PFSK-1 (cell line): Measurements from ENCODE around the gene FADS3.

Experiments used
- POLR2AphosphoS5 ChIP-seq: IDR thresholded peaks from 2 replicates; pipeline ENCODE4 v1.6.1; 2012; ENCODE audit warnings: low read depth, mild to moderate bottlenecking, control low read depth, low read length, moderate library complexity
- SIN3A ChIP-seq: IDR thresholded peaks from 2 replicates; pipeline ENCODE4 v1.6.1; 2012; ENCODE audit warnings: mild to moderate bottlenecking, low read length, moderate library complexity, borderline replicate concordance; ENCODE audit not compliant: insufficient read depth
- TAF1 ChIP-seq: IDR thresholded peaks from 2 replicates; pipeline ENCODE4 v1.6.1; 2012; ENCODE audit warnings: low read length, control low read depth, borderline replicate concordance; ENCODE audit not compliant: insufficient read depth
- TF ChIP-seq, protein P1 (sequence below), 2 experiments: IDR thresholded peaks; 2 replicates each; pipeline versions ENCODE4 v1.6.1 to v1.8.0; 2011 to 2012; ENCODE audit warnings: low read depth in 2 of 2, low read length in 2 of 2, control low read depth in 1 of 2, inconsistent platforms in 1 of 2, mild to moderate bottlenecking in 1 of 2, moderate library complexity in 1 of 2; ENCODE audit not compliant: insufficient read depth in 1 of 2

DNA sequence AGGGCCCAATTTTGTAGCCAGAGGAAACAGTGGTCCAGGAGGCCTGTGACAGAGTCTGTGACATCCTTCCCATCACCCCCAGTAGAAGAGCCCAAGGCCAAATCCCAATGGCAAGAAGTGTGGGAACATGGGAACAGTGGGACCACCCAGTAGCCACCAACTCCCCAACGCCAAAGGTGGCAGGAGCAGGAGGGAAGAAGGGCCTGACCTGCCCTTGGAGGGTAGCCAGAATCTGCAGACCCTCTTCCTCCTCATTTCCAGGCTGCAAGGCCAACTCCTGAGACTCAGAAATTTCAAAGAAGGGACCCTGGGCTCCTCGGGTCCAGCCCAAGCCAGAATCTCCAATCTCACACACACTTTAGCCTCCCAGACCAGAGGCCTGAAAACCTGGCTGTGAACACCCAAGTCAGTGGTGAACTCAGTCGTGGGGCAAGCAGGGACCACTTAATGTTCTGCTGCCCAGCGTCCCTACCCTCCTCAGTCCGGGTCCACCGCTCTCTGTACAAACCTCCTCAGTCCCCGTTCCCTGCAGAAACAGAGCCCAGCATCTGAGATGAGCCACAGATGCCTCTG, 19.9 kb upstream of the FADS3 start:
- TF ChIP-seq POLR2AphosphoS5 (no peak), TAF1 (no peak), SIN3A (no peak)
- TF ChIP-seq, protein P1, sequence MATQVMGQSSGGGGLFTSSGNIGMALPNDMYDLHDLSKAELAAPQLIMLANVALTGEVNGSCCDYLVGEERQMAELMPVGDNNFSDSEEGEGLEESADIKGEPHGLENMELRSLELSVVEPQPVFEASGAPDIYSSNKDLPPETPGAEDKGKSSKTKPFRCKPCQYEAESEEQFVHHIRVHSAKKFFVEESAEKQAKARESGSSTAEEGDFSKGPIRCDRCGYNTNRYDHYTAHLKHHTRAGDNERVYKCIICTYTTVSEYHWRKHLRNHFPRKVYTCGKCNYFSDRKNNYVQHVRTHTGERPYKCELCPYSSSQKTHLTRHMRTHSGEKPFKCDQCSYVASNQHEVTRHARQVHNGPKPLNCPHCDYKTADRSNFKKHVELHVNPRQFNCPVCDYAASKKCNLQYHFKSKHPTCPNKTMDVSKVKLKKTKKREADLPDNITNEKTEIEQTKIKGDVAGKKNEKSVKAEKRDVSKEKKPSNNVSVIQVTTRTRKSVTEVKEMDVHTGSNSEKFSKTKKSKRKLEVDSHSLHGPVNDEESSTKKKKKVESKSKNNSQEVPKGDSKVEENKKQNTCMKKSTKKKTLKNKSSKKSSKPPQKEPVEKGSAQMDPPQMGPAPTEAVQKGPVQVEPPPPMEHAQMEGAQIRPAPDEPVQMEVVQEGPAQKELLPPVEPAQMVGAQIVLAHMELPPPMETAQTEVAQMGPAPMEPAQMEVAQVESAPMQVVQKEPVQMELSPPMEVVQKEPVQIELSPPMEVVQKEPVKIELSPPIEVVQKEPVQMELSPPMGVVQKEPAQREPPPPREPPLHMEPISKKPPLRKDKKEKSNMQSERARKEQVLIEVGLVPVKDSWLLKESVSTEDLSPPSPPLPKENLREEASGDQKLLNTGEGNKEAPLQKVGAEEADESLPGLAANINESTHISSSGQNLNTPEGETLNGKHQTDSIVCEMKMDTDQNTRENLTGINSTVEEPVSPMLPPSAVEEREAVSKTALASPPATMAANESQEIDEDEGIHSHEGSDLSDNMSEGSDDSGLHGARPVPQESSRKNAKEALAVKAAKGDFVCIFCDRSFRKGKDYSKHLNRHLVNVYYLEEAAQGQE (IDR thresholded peaks at IDR 0.05; ENCODE audit: insufficient read depth in 1 of 2, low read depth in 2 of 2, low read length in 2 of 2) = no peak
